IPS-18a (cell line): ENCODE data around the gene GPR27.

Experiments used
- H3K27ac ChIP-seq: one replicate; pipeline ENCODE4 v1.5.1; 2013; ENCODE audit warnings: low read length
- H3K27me3 ChIP-seq: one replicate; pipeline ENCODE4 v1.6.1; 2013; ENCODE audit warnings: mild to moderate bottlenecking, low read length; ENCODE audit not compliant: control insufficient read depth, insufficient read depth
- H3K36me3 ChIP-seq: one replicate; pipeline ENCODE4 v1.6.1; 2013; ENCODE audit warnings: low read depth, low read length; ENCODE audit not compliant: control insufficient read depth
- H3K4me1 ChIP-seq: one replicate; pipeline ENCODE4 v1.6.1; 2013; ENCODE audit warnings: low read depth, low read length; ENCODE audit not compliant: control insufficient read depth
- H3K4me3 ChIP-seq: one replicate; pipeline ENCODE4 v1.5.1; 2013; ENCODE audit warnings: low read length
- H3K9ac ChIP-seq: one replicate; pipeline ENCODE4 v1.6.1; 2013; ENCODE audit warnings: mild to moderate bottlenecking, low read length, moderate library complexity
- H3K9me3 ChIP-seq: one replicate; pipeline ENCODE4 v1.6.1; 2013; ENCODE audit warnings: low read depth, low read length; ENCODE audit not compliant: control insufficient read depth

The GPR27 gene

DNA sequence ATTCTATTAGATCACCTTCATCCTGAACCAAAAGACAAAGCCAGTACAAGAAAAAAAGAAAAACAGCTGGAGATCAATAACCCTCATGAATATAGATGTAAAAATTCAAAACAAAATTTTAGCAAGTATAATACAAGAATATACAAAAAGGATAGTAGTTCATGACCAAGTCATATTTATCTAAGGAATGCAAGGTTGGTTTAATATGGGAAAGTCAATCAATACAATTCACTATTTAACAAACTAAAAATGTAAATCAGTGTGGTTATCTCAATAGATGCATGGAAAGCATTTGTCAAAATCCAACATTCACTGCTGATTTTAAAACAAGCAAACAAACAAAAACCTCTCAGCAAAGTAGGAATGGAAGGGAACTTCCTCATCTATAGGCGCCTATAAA is 11.0 kb upstream of the GPR27 start:
- Histone ChIP-seq H3K27me3 (no peaks in the 10 kb centered on the region), H3K36me3 (no peaks in the 10 kb centered on the region), H3K4me1 (no peaks in the 10 kb centered on the region)

GRCh38 chr3:71744738-71745137 is 8.9 kb upstream of the GPR27 start:
- Histone ChIP-seq H3K27ac (no peak overlapping the region), H3K27me3 (no peaks in the 10 kb centered on the region), H3K36me3 (no peaks in the 10 kb centered on the region), H3K4me1 (no peaks in the 10 kb centered on the region), H3K9ac (no peak overlapping the region), H3K9me3 (peaks cover 11% of the 10 kb centered on the region), H3K4me3 (no peak overlapping the region)

More for the DNA sequence above, 11.0 kb upstream of the GPR27 start:
- Histone ChIP-seq H3K9me3 (peaks cover 11% of the 10 kb centered on the region), H3K9ac (no peak overlapping the region), H3K4me3 (no peak overlapping the region), H3K27ac (no peak overlapping the region)

DNA sequence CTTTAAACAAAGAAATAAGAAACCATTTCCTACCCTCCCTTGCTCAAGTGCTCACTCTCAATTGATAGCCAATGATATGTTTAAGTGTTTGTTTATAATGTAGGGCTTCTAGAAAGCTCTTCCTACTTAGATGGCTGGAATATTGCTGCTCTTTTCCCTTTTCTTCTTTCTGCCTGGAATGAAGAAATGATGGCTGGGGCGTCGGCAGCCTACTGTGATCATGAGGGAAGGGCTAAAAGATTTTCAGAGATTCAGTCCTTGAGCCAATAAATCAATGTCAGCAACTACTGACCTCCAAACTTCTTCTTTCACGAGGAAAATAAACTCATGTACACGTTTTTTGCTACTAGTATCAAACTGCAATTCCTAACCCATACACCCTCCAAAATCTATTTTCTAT is 2.1 kb upstream of the GPR27 start:
- Histone ChIP-seq H3K27me3 (peaks cover 40% of the 10 kb centered on the region), H3K4me3 (no peak overlapping the region), H3K36me3 (no peaks in the 10 kb centered on the region), H3K9ac (no peak overlapping the region), H3K9me3 (no peaks in the 10 kb centered on the region), H3K4me1 (peaks cover 9% of the 10 kb centered on the region), H3K27ac (no peak overlapping the region)

DNA sequence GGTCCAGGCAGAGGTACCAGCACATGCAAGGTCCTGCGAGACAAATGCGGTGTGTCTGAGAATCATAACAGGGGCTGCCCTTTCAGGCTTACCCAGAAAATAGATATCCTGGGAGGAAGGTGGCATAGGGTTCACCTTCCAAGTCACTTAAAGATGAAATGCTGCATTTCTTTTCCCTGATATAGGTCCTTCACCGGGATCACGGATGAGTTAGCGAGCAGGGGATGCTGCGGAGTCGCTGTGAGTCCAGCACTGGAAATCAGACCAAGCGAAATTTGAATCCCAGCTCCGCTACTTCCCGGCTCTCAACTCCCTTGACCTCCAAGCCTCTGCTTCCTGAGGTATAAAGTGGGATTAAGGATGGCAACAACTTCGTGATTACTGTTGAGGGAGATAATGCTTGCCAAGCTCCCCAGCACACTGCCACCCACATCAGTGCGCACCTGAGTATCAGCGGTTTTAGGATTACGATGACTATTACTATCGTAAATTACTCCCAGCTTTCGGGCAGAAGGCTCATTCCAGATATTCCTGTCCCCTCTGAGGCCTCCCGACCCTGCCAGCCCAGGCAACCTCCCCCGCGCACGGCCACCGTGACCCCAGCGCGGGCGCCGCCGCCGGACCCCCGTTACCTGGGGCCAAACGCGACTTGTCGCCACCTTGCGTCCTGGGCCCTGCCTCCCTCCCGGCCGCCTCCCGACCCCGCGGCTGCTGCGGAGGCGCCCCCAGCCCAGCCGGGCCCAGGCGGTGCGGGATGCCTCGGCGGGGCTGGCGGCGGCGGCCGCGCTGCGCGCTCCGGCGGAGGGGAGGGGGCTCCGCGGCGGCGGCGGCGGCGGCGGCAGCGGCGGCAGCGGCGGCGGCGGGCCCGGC is 589 bp upstream of the GPR27 start:
- Histone ChIP-seq H3K4me1 (peaks cover 9% of the 10 kb centered on the region), H3K27ac (no peak overlapping the region), H3K9me3 (no peaks in the 10 kb centered on the region), H3K9ac (no peak overlapping the region), H3K4me3 (peak overlapping the region; percentile 47), H3K27me3 (peaks cover 40% of the 10 kb centered on the region), H3K36me3 (no peaks in the 10 kb centered on the region)

DNA sequence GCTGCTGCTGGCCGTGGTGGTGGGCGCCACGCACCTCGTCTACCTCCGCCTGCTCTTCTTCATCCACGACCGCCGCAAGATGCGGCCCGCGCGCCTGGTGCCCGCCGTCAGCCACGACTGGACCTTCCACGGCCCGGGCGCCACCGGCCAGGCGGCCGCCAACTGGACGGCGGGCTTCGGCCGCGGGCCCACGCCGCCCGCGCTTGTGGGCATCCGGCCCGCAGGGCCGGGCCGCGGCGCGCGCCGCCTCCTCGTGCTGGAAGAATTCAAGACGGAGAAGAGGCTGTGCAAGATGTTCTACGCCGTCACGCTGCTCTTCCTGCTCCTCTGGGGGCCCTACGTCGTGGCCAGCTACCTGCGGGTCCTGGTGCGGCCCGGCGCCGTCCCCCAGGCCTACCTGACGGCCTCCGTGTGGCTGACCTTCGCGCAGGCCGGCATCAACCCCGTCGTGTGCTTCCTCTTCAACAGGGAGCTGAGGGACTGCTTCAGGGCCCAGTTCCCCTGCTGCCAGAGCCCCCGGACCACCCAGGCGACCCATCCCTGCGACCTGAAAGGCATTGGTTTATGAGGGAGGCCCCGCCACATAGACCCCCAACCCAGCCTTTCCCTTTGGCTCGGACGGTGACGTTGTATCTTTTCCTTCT is 1.1 kb downstream of the GPR27 start:
- Histone ChIP-seq H3K4me1 (peaks cover 9% of the 10 kb centered on the region), H3K27ac (no peak overlapping the region), H3K36me3 (no peaks in the 10 kb centered on the region), H3K9ac (no peak overlapping the region), H3K27me3 (peaks cover 40% of the 10 kb centered on the region), H3K9me3 (no peaks in the 10 kb centered on the region), H3K4me3 (peak overlapping the region; percentile 24)

GRCh38 chr3:71758091-71758490 is 4.4 kb downstream of the GPR27 start:
- Histone ChIP-seq H3K9me3 (no peaks in the 10 kb centered on the region), H3K4me1 (peaks cover 9% of the 10 kb centered on the region), H3K4me3 (no peak overlapping the region), H3K9ac (no peak overlapping the region), H3K27me3 (peaks cover 18% of the 10 kb centered on the region), H3K27ac (no peak overlapping the region), H3K36me3 (no peaks in the 10 kb centered on the region)

DNA sequence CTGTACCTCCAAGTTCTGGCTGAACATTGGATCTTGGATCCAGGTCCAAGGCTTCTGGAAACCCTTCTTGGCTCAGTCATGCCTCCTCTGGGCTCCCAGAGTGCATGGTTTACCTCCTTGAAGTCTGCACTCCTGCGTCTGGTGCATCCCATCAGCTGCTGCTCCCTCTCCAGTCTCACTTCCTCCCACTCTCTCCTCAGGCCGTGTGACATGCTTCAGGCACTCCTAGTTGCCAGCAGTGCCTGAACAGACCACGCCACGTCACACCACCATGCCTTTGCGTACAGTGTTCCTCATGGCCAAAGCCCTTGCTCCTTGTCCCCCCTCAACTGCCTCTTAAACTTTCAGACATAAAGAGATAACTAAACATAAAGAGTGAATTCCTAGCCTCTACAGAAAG is 5.7 kb downstream of the GPR27 start:
- Histone ChIP-seq H3K36me3 (no peaks in the 10 kb centered on the region), H3K27me3 (peaks cover 15% of the 10 kb centered on the region), H3K9me3 (no peaks in the 10 kb centered on the region), H3K4me3 (no peak overlapping the region), H3K27ac (no peak overlapping the region), H3K4me1 (peaks cover 9% of the 10 kb centered on the region), H3K9ac (no peak overlapping the region)

DNA sequence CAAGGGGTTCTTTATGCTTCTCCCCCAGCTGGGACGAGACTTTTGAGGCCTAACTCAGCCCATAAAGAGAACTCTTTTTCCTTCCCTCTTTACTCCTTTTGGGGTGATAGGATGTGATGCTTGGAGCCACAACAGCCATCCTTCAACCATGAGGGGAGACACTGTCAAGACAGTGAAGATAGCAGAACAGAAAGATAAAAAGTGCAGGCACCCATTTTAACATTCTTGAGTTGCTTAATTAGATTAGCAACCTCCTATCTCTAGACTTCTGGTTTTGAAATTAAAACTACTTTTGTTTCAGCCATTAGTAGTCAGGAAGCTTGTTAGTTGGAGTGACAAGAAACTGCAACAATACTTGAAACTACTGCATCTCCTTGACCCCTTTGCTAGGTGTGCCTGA is 6.5 kb downstream of the GPR27 start:
- H3K27me3 ChIP-seq: peaks cover 10% of the 10 kb centered on the region
- H3K9ac ChIP-seq: no peak overlapping the region
- no peak overlapping the region for H3K4me3 ChIP-seq
- H3K27ac ChIP-seq: no peak overlapping the region
- no peaks in the 10 kb centered on the region for H3K9me3 ChIP-seq
- peaks cover 7% of the 10 kb centered on the region for H3K4me1 ChIP-seq
- no peaks in the 10 kb centered on the region for H3K36me3 ChIP-seq

DNA sequence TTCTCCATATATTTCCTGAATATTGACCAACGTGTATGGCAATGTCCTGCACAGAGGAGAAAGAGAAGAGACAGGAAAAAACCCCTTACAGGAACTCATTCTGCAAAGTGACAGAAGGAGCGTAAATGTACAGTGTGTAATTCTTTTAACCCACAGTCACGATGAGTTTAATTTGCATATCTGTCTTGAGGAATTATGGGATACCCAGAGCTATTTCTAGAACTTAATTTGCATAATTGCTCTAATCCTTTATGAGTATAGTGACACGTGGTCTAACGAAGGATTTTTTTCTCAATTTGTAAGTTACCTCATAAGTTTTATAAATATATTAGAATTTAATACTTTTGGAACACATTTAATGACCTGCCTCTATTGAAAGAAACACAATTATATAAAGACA is 9.8 kb downstream of the GPR27 start:
- no peaks in the 10 kb centered on the region for H3K36me3 ChIP-seq
- H3K27ac ChIP-seq: no peak overlapping the region
- H3K4me1 ChIP-seq: no peaks in the 10 kb centered on the region
- no peak overlapping the region for H3K9ac ChIP-seq
- no peaks in the 10 kb centered on the region for H3K9me3 ChIP-seq
- H3K27me3 ChIP-seq: no peaks in the 10 kb centered on the region
- H3K4me3 ChIP-seq: no peak overlapping the region

DNA sequence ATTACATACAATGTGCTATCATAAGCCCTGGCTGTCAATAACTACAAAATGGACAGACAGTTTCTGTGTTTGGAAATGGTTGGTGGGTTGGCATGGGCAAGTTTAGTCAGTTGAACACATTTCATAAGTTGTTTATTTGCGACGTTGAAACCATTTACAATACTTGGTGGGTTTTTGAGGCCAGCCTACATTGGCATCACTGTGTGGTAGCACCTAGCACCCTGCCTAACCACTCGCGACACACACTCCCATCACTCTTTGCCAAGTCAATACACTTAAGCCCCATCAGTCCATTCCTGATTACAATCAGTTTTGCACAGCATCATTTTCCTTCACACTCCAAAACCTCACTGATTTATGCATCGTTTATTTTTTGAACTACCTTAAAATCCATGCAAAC is 17.5 kb downstream of the GPR27 start:
- H3K4me1 ChIP-seq: peaks cover 14% of the 10 kb centered on the region
- no peak overlapping the region for H3K4me3 ChIP-seq
- no peak overlapping the region for H3K27ac ChIP-seq
- H3K9ac ChIP-seq: no peak overlapping the region
- no peaks in the 10 kb centered on the region for H3K9me3 ChIP-seq
- no peaks in the 10 kb centered on the region for H3K36me3 ChIP-seq
- no peaks in the 10 kb centered on the region for H3K27me3 ChIP-seq

DNA sequence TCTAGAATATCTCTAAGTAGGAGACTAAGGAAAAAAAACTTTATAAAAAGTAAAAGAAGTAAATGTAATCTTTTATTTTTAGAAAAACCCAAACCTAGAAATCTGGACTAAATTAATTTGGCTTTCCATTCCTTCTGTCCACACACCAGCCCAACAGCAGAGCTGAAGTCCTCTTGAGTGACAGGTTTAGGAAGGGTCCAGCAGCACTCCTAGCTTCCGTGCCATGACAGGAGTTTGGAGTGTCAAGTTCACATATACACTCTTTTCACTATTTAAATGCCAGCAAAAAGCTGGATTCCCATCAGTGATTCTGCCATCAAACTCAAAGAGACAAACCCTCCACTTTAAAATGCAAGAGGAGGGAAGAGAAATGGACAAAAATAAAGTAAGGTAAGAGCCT is 18.2 kb downstream of the GPR27 start:
- H3K4me3 ChIP-seq: no peak overlapping the region
- no peaks in the 10 kb centered on the region for H3K36me3 ChIP-seq
- no peak overlapping the region for H3K27ac ChIP-seq
- H3K27me3 ChIP-seq: no peaks in the 10 kb centered on the region
- H3K4me1 ChIP-seq: peaks cover 14% of the 10 kb centered on the region
- no peaks in the 10 kb centered on the region for H3K9me3 ChIP-seq
- H3K9ac ChIP-seq: no peak overlapping the region

GRCh38 chr3:71776538-71776937 is 22.9 kb downstream of the GPR27 start:
- Histone ChIP-seq H3K9ac (no peak overlapping the region), H3K27ac (no peak overlapping the region), H3K4me1 (peaks cover 17% of the 10 kb centered on the region), H3K4me3 (no peak overlapping the region), H3K27me3 (peaks cover 5% of the 10 kb centered on the region), H3K36me3 (no peaks in the 10 kb centered on the region), H3K9me3 (no peaks in the 10 kb centered on the region)
